Trophoblast cell (in vitro differentiated cells and primary cell): ENCODE measurements around the gene TLL2.

Experiments
- DNase-seq, 2 donors: peaks; one replicate each; pipeline ENCODE4 v3.0.0-alpha.2; 2016
- H2AFZ ChIP-seq: 2 replicates; pipeline ENCODE4 v1.6.1; 2013; ENCODE audit warnings: low read length, moderate library complexity, mild to moderate bottlenecking; ENCODE audit not compliant: insufficient read depth, poor library complexity
- H2AK5ac ChIP-seq: 2 replicates; pipeline ENCODE4 v1.6.1; 2013; ENCODE audit warnings: mild to moderate bottlenecking, low read length
- H2BK120ac ChIP-seq: 2 replicates; pipeline ENCODE4 v1.6.1; 2013; ENCODE audit warnings: low read length, mild to moderate bottlenecking, moderate library complexity; ENCODE audit not compliant: insufficient read depth, poor library complexity
- H2BK12ac ChIP-seq: 2 replicates; pipeline ENCODE4 v1.6.1; 2013; ENCODE audit warnings: mild to moderate bottlenecking, low read length, moderate library complexity
- H2BK5ac ChIP-seq: 2 replicates; pipeline ENCODE4 v1.6.1; 2013; ENCODE audit warnings: low read length, low read depth, moderate library complexity, mild to moderate bottlenecking; ENCODE audit not compliant: poor library complexity
- H3K14ac ChIP-seq: 2 replicates; pipeline ENCODE4 v1.6.1; 2013; ENCODE audit warnings: mild to moderate bottlenecking, low read length
- H3K18ac ChIP-seq: 2 replicates; pipeline ENCODE4 v1.6.1; 2013; ENCODE audit warnings: mild to moderate bottlenecking, low read length
- H3K23ac ChIP-seq: 2 replicates; pipeline ENCODE4 v1.6.1; 2013; ENCODE audit warnings: low read length
- H3K27ac ChIP-seq: 2 replicates; pipeline ENCODE4 v1.5.1; 2013; ENCODE audit warnings: low read depth, mild to moderate bottlenecking, inconsistent platforms, low read length, moderate library complexity
- H3K27me3 ChIP-seq: 2 replicates; pipeline ENCODE4 v1.6.1; 2013; ENCODE audit warnings: inconsistent platforms, mild to moderate bottlenecking, low read length, moderate library complexity; ENCODE audit not compliant: insufficient read depth
- H3K36me3 ChIP-seq, 2 experiments: 1 replicate in 1 of 2; 2 replicates in 1 of 2; pipeline ENCODE4 v1.6.1; 2013; ENCODE audit warnings: low read length in 2 of 2, mild to moderate bottlenecking in 2 of 2, moderate library complexity in 1 of 2; ENCODE audit not compliant: insufficient read depth in 2 of 2, control insufficient read depth in 1 of 2
- H3K4ac ChIP-seq: 2 replicates; pipeline ENCODE4 v1.6.1; 2013; ENCODE audit warnings: low read depth, mild to moderate bottlenecking, low read length, moderate library complexity
- H3K4me1 ChIP-seq, 2 experiments: 1 replicate in 1 of 2; 2 replicates in 1 of 2; pipeline ENCODE4 v1.6.1; 2013; ENCODE audit warnings: low read length in 2 of 2, mild to moderate bottlenecking in 2 of 2, moderate library complexity in 1 of 2; ENCODE audit not compliant: insufficient read depth in 2 of 2, control insufficient read depth in 1 of 2
- H3K4me2 ChIP-seq: 2 replicates; pipeline ENCODE4 v1.6.1; 2013; ENCODE audit warnings: inconsistent platforms, mild to moderate bottlenecking, low read length, moderate library complexity
- H3K4me3 ChIP-seq: 2 replicates; pipeline ENCODE4 v1.5.1; 2013; ENCODE audit warnings: mild to moderate bottlenecking, low read depth, low read length, inconsistent platforms
- H3K79me1 ChIP-seq: one replicate; pipeline ENCODE4 v1.6.1; 2013; ENCODE audit warnings: low read length
- H3K79me2 ChIP-seq: 2 replicates; pipeline ENCODE4 v1.6.1; 2013; ENCODE audit warnings: low read length, mild to moderate bottlenecking; ENCODE audit not compliant: control insufficient read depth, insufficient read depth, poor library complexity
- H3K9ac ChIP-seq: 2 replicates; pipeline ENCODE4 v1.6.1; 2013; ENCODE audit warnings: mild to moderate bottlenecking, low read length
- H3K9me3 ChIP-seq: 2 replicates; pipeline ENCODE4 v1.6.1; 2013; ENCODE audit warnings: low read depth, mild to moderate bottlenecking, control low read depth, inconsistent platforms, low read length; ENCODE audit not compliant: insufficient read depth
- H4K12ac ChIP-seq: 2 replicates; pipeline ENCODE4 v1.6.1; 2013; ENCODE audit warnings: low read depth, mild to moderate bottlenecking, low read length, moderate library complexity
- H4K8ac ChIP-seq: 2 replicates; pipeline ENCODE4 v1.6.1; 2013; ENCODE audit warnings: low read depth, mild to moderate bottlenecking, low read length, moderate library complexity
- H4K91ac ChIP-seq: one replicate; pipeline ENCODE4 v1.6.1; 2013; ENCODE audit warnings: low read depth, mild to moderate bottlenecking, low read length, moderate library complexity
- WGBS: extraction: QIAGEN DNeasy Blood & Tissue Kit; methylation state at CpG from one replicate; pipeline ENCODE4 v1.1.7; 2013; ENCODE audit warnings: missing lambda C conversion rate; ENCODE audit not compliant: insufficient read length, insufficient coverage; ENCODE audit errors: extremely low coverage; 5-methylcytosine and 5-hydroxymethylcytosine counted together

TLL2 gene

GRCh38 chr10:96327462-96327861 lies 186.3 kb downstream of the TLL2 start:
- Histone ChIP-seq H3K9me3 (no peaks in the 10 kb centered on the region), H3K18ac (no peak overlapping the region), H4K91ac (no peak overlapping the region), H2BK120ac (no peak overlapping the region), H4K8ac (no peak overlapping the region), H3K79me2 (no peaks in the 10 kb centered on the region), H3K9ac (no peak overlapping the region), H2AK5ac (no peak overlapping the region), H3K27ac (no peak overlapping the region), H3K36me3 (no peaks in the 10 kb centered on the region), H2BK12ac (no peak overlapping the region), H4K12ac (no peak overlapping the region), H3K4me3 (no peak overlapping the region), H3K4ac (no peak overlapping the region), H3K23ac (no peak overlapping the region), H3K79me1 (no peaks in the 10 kb centered on the region), H2BK5ac (no peak overlapping the region), H3K4me1 (no peaks in the 10 kb centered on the region), H2AFZ (no peak overlapping the region), H3K27me3 (no peaks in the 10 kb centered on the region), H3K4me2 (no peak overlapping the region), H3K14ac (no peak overlapping the region)
- WGBS, result no CpG with 5 or more reads among the region's 7 CpGs
- DNase-seq, result no peak

- no peaks in the 10 kb centered on the region for H3K27me3 ChIP-seq
- H3K4me1 ChIP-seq, result no peaks in the 10 kb centered on the region
- H3K4ac ChIP-seq, result no peak overlapping the region
- no peak overlapping the region for H3K27ac ChIP-seq
- H3K9ac ChIP-seq, result no peak overlapping the region
- no peak overlapping the region for H3K4me2 ChIP-seq
- no peak overlapping the region for H3K14ac ChIP-seq
- H2BK5ac ChIP-seq, result no peak overlapping the region
- no peak overlapping the region for H4K91ac ChIP-seq
- no CpG with 5 or more reads among the region's 4 CpGs for WGBS
- no peak for DNase-seq
- no peak overlapping the region for H4K12ac ChIP-seq
- no peak overlapping the region for H2BK120ac ChIP-seq
- no peak overlapping the region for H2BK12ac ChIP-seq
- no peak overlapping the region for H2AK5ac ChIP-seq
- H3K36me3 ChIP-seq, result no peaks in the 10 kb centered on the region
- H3K79me1 ChIP-seq, result no peaks in the 10 kb centered on the region
- no peak overlapping the region for H2AFZ ChIP-seq
- no peaks in the 10 kb centered on the region for H3K79me2 ChIP-seq
- H3K9me3 ChIP-seq, result no peaks in the 10 kb centered on the region
- H3K23ac ChIP-seq, result no peak overlapping the region
- no peak overlapping the region for H3K18ac ChIP-seq
- H3K4me3 ChIP-seq, result no peak overlapping the region
- no peak overlapping the region for H4K8ac ChIP-seq
These were observed 187.9 kb downstream of the TLL2 start for GRCh38 chr10:96325719-96326373.

- H2BK120ac ChIP-seq, result no peak overlapping the region
- no peaks in the 10 kb centered on the region for H3K79me2 ChIP-seq
- no peak overlapping the region for H3K18ac ChIP-seq
- no peak overlapping the region for H4K12ac ChIP-seq
- no peak overlapping the region for H2BK5ac ChIP-seq
- no peak overlapping the region for H2AK5ac ChIP-seq
- no peaks in the 10 kb centered on the region for H3K36me3 ChIP-seq
- no peak overlapping the region for H2AFZ ChIP-seq
- WGBS, result no CpG with 5 or more reads among the region's 2 CpGs
- no peak overlapping the region for H2BK12ac ChIP-seq
- no peak overlapping the region for H3K23ac ChIP-seq
- H4K91ac ChIP-seq, result no peak overlapping the region
- H3K4me3 ChIP-seq, result no peak overlapping the region
- H3K9me3 ChIP-seq, result no peaks in the 10 kb centered on the region
- H3K4ac ChIP-seq, result no peak overlapping the region
- H3K4me1 ChIP-seq, result no peaks in the 10 kb centered on the region
- no peak overlapping the region for H3K27ac ChIP-seq
- no peak overlapping the region for H3K4me2 ChIP-seq
- no peak overlapping the region for H4K8ac ChIP-seq
- DNase-seq, result no peak
- no peak overlapping the region for H3K14ac ChIP-seq
- H3K79me1 ChIP-seq, result no peaks in the 10 kb centered on the region
- no peaks in the 10 kb centered on the region for H3K27me3 ChIP-seq
- H3K9ac ChIP-seq, result no peak overlapping the region
These were observed 189.3 kb downstream of the TLL2 start for GRCh38 chr10:96324447-96324846.

- Histone ChIP-seq H3K9me3 (no peaks in the 10 kb centered on the region), H3K4me2 (no peak overlapping the region), H3K27me3 (no peaks in the 10 kb centered on the region), H3K4me1 (no peaks in the 10 kb centered on the region), H4K91ac (no peak overlapping the region), H3K14ac (no peak overlapping the region), H2BK5ac (no peak overlapping the region), H3K27ac (no peak overlapping the region), H3K79me2 (no peaks in the 10 kb centered on the region), H2BK12ac (no peak overlapping the region), H3K4me3 (no peak overlapping the region), H3K79me1 (no peaks in the 10 kb centered on the region), H4K12ac (no peak overlapping the region), H3K18ac (no peak overlapping the region), H2AK5ac (no peak overlapping the region), H2BK120ac (no peak overlapping the region), H3K4ac (no peak overlapping the region), H3K36me3 (no peaks in the 10 kb centered on the region), H3K9ac (no peak overlapping the region), H4K8ac (no peak overlapping the region), H3K23ac (no peak overlapping the region), H2AFZ (no peak overlapping the region)
- no CpG with 5 or more reads among the region's 1 CpG for WGBS
- DNase-seq, result no peak
These were observed 191.5 kb downstream of the TLL2 start for GRCh38 chr10:96322275-96322674.
